Mesenchymal stem cell (in vitro differentiated cells and primary cell): ENCODE data around the gene THTPA.
A peak's percentile ranks its signal among the peaks of the same experiment; 100 is the strongest.

Source experiments
- DNase-seq: peaks from one replicate; pipeline ENCODE4 v3.0.0-alpha.2; 2013
- H2AFZ ChIP-seq: one replicate; pipeline ENCODE4 v1.6.1; 2013; ENCODE audit warnings: low read depth, mild to moderate bottlenecking, control low read depth, inconsistent platforms, low read length, moderate library complexity
- H2AK5ac ChIP-seq: 2 replicates; pipeline ENCODE4 v1.6.1; 2013; ENCODE audit warnings: low read length, moderate library complexity, mild to moderate bottlenecking, inconsistent platforms; ENCODE audit not compliant: severe bottlenecking
- H2BK120ac ChIP-seq: one replicate; pipeline ENCODE4 v1.6.1; 2013; ENCODE audit warnings: low read depth, mild to moderate bottlenecking, inconsistent platforms, low read length, moderate library complexity
- H2BK12ac ChIP-seq, 2 experiments: one replicate each; pipeline ENCODE4 v1.6.1; 2013; ENCODE audit warnings: inconsistent platforms in 2 of 2, low read length in 2 of 2, mild to moderate bottlenecking in 2 of 2, moderate library complexity in 2 of 2, control low read depth in 1 of 2
- H2BK15ac ChIP-seq: one replicate; pipeline ENCODE4 v1.6.1; 2013; ENCODE audit warnings: mild to moderate bottlenecking, low read depth, inconsistent platforms; ENCODE audit not compliant: poor library complexity, severe bottlenecking
- H2BK5ac ChIP-seq: 2 replicates; pipeline ENCODE4 v1.6.1; 2013; ENCODE audit warnings: low read depth, mild to moderate bottlenecking, low read length, control low read depth, inconsistent platforms; ENCODE audit not compliant: poor library complexity, severe bottlenecking
- H3K14ac ChIP-seq, 2 experiments: one replicate each; pipeline ENCODE4 v1.6.1; 2013; ENCODE audit warnings: inconsistent platforms in 2 of 2, low read length in 2 of 2, control low read depth in 1 of 2, mild to moderate bottlenecking in 1 of 2, moderate library complexity in 1 of 2
- H3K18ac ChIP-seq, 2 experiments: one replicate each; pipeline ENCODE4 v1.6.1; 2013; ENCODE audit warnings: inconsistent platforms in 2 of 2, low read length in 2 of 2, control low read depth in 1 of 2, low read depth in 1 of 2, mild to moderate bottlenecking in 1 of 2
- H3K23ac ChIP-seq, 2 experiments: one replicate each; pipeline ENCODE4 v1.6.1; 2013; ENCODE audit warnings: inconsistent platforms in 2 of 2, low read length in 2 of 2, mild to moderate bottlenecking in 2 of 2, moderate library complexity in 2 of 2, control low read depth in 1 of 2
- H3K27ac ChIP-seq: 2 replicates; pipeline ENCODE4 v1.5.1; 2013; ENCODE audit warnings: mild to moderate bottlenecking, moderate library complexity, low read length, control low read depth, inconsistent platforms; ENCODE audit not compliant: poor library complexity, severe bottlenecking
- H3K27me3 ChIP-seq, 2 experiments: 2 replicates each; pipeline versions ENCODE4 v1.6.1 to v1.7.0; 2013; ENCODE audit warnings: low read length in 2 of 2, mild to moderate bottlenecking in 2 of 2, moderate library complexity in 2 of 2, control low read depth in 1 of 2, inconsistent platforms in 1 of 2; ENCODE audit not compliant: control insufficient read depth in 1 of 2, insufficient read depth in 1 of 2
- H3K36me3 ChIP-seq, 2 experiments: 2 replicates each; pipeline versions ENCODE4 v1.6.1 to v1.7.0; 2013; ENCODE audit warnings: low read length in 2 of 2, control low read depth in 1 of 2, inconsistent platforms in 1 of 2, low read depth in 1 of 2, mild to moderate bottlenecking in 1 of 2; ENCODE audit not compliant: insufficient read depth in 2 of 2, control insufficient read depth in 1 of 2
- H3K4ac ChIP-seq, 2 experiments: one replicate each; pipeline ENCODE4 v1.6.1; 2013; ENCODE audit warnings: inconsistent platforms in 2 of 2, low read length in 2 of 2, mild to moderate bottlenecking in 2 of 2, moderate library complexity in 2 of 2, control low read depth in 1 of 2, low read depth in 1 of 2
- H3K4me1 ChIP-seq: 2 replicates; pipeline ENCODE4 v1.6.1; 2013; ENCODE audit warnings: low read depth, low read length, control low read depth; ENCODE audit not compliant: control insufficient read depth, insufficient read depth
- H3K4me2 ChIP-seq: 2 replicates; pipeline ENCODE4 v1.6.1; 2013; ENCODE audit warnings: low read length, mild to moderate bottlenecking, inconsistent platforms; ENCODE audit not compliant: poor library complexity, severe bottlenecking
- H3K4me3 ChIP-seq, 2 experiments: 2 replicates each; pipeline versions ENCODE4 v1.5.1 to v1.7.0; 2013; ENCODE audit warnings: low read length in 2 of 2, mild to moderate bottlenecking in 2 of 2, control low read depth in 1 of 2, low read depth in 1 of 2; ENCODE audit not compliant: insufficient read depth in 1 of 2
- H3K79me1 ChIP-seq: replicated peaks from 2 replicates; pipeline ENCODE4 v1.6.1; 2013; ENCODE audit warnings: mild to moderate bottlenecking, control low read depth, low read length, inconsistent platforms; ENCODE audit not compliant: poor library complexity, severe bottlenecking
- H3K9ac ChIP-seq: 2 replicates; pipeline ENCODE4 v1.7.0; 2013; ENCODE audit warnings: mild to moderate bottlenecking, low read length, moderate library complexity
- H3K9me3 ChIP-seq: 2 replicates; pipeline ENCODE4 v1.7.0; 2013; ENCODE audit warnings: mild to moderate bottlenecking, low read length; ENCODE audit not compliant: control insufficient read depth
- H4K8ac ChIP-seq: one replicate; pipeline ENCODE4 v1.6.1; 2013; ENCODE audit warnings: inconsistent platforms, mild to moderate bottlenecking, low read length, moderate library complexity
- H4K91ac ChIP-seq: one replicate; pipeline ENCODE4 v1.6.1; 2013; ENCODE audit warnings: mild to moderate bottlenecking, low read length, inconsistent platforms
- WGBS: methylation state at CpG from one replicate; pipeline ENCODE4 v1.1.7; 2013; ENCODE audit warnings: mixed read lengths; 5-methylcytosine and 5-hydroxymethylcytosine counted together

The THTPA gene

DNA sequence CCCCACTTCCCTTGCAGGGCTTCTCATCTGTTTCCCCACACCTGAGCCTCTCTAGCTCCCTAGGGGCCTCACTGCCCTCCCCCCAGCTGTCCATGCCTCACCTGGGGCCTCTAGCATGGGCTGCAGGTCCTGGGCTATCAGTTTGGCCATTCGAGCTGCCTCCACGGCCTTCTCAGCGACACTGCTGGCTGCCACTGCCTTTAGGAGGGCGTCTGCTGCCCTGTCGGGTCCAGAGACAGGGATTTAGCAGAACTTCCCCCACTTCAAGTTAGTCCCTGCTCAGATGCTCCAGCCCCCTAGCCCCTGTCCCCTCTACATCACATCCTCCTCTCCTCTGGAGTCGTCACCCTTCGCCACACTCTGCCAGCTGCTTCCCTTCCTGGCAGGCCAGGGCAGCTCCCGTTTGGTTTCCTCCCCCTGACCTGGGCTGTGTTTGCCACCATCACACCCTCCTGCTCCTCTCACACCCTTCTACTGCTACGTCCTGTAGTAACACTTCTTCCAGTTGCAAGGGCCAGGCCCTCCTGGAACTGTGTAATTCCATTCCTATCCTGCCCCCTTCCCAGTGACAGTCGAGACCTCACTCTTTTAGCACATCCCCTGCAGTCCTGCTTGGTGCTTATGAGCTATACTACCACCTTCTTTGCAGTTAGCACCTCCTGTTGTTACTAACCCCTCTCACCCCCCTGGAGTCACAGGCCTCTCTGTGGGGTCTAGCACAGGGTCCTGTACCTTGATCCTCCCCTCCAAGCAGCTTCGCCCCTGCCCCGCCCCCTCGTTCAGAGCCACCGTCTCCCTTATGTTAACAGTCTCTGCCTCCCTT, 15.8 kb downstream of the THTPA start:
- Histone ChIP-seq H3K14ac (peak overlapping the region in 1 of 2 experiments; percentile 71), H3K23ac (no peak overlapping the region), H4K91ac (no peak overlapping the region), H2BK12ac (no peak overlapping the region), H3K9me3 (no peaks in the 10 kb centered on the region), H2AK5ac (no peak overlapping the region), H3K79me1 (peaks cover 4% of the 10 kb centered on the region), H3K27ac (no peak overlapping the region), H4K8ac (no peak overlapping the region), H2BK15ac (no peak overlapping the region), H3K4me1 (peaks cover 14% of the 10 kb centered on the region), H2BK120ac (no peak overlapping the region), H3K36me3 (peaks cover 0 to 2% of the 10 kb centered on the region in 2 experiments), H3K4ac (no peak overlapping the region), H2BK5ac (no peak overlapping the region), H2AFZ (no peak overlapping the region), H3K27me3 (peaks cover 47 to 58% of the 10 kb centered on the region in 2 experiments), H3K18ac (no peak overlapping the region), H3K4me3 (no peak overlapping the region), H3K9ac (no peak overlapping the region), H3K4me2 (no peak overlapping the region)
- DNase-seq, result no peak
- 63% methylated on average over 14 of the region's 14 CpGs for WGBS

DNA sequence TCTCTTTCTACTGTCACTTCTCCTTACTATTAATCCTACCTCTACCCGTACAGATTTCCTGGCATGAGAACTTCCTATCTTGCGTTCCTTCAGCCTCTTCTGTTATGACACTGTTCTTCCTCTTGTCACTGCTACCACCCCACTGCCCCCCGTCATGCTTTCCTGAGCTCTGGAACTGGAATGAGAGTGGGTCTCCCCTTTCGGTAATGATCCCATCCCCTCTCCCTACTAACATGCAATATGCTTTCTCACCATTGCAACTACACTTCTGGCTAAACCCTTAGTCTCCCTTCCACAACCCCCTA, 16.4 kb downstream of the THTPA start:
- no peak overlapping the region for H3K18ac ChIP-seq
- peaks cover 18% of the 10 kb centered on the region for H3K4me1 ChIP-seq
- no peak for DNase-seq
- H2BK120ac ChIP-seq, result no peak overlapping the region
- no peak overlapping the region for H3K4me3 ChIP-seq
- no peak overlapping the region for H3K23ac ChIP-seq
- H2BK12ac ChIP-seq, result no peak overlapping the region
- no peak overlapping the region for H4K8ac ChIP-seq
- H3K79me1 ChIP-seq, result no peaks in the 10 kb centered on the region
- H3K27me3 ChIP-seq, result peaks cover 53 to 62% of the 10 kb centered on the region in 2 experiments
- H3K14ac ChIP-seq, result no peak overlapping the region
- no peak overlapping the region for H3K4me2 ChIP-seq
- no peak overlapping the region for H2AK5ac ChIP-seq
- H2AFZ ChIP-seq, result no peak overlapping the region
- no peak overlapping the region for H2BK5ac ChIP-seq
- no peak overlapping the region for H3K9ac ChIP-seq
- WGBS, result 68% methylated on average over 4 of the region's 4 CpGs
- H3K4ac ChIP-seq, result no peak overlapping the region
- H2BK15ac ChIP-seq, result no peak overlapping the region
- H3K27ac ChIP-seq, result no peak overlapping the region
- peaks cover 0 to 2% of the 10 kb centered on the region in 2 experiments for H3K36me3 ChIP-seq
- no peak overlapping the region for H4K91ac ChIP-seq
- H3K9me3 ChIP-seq, result no peaks in the 10 kb centered on the region

DNA sequence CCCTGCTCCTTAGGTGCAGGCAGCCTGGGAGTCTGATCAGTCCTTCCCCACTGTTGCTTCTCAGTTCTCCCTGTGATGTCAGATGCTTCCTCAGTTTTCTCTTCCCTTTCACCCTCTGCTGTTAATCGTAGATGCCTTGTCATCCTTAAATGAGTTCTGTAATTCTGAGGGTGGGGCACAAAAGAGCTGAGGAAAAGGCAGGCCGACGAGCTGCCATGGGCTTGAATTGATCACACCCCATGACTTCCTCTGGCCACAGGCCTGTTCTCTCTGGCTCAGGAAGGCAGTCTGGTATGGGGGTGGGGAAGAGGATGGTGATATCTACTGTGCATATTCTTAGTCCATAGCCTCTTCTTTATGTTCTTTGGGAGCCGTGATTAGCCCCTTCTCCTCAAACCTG, 16.8 kb downstream of the THTPA start:
- no peak overlapping the region for H2BK15ac ChIP-seq
- no peaks in the 10 kb centered on the region for H3K9me3 ChIP-seq
- H3K4me1 ChIP-seq, result peaks cover 15% of the 10 kb centered on the region
- WGBS, result 57% methylated on average over 4 of the region's 4 CpGs
- no peak overlapping the region for H4K91ac ChIP-seq
- no peak overlapping the region for H2AFZ ChIP-seq
- no peak overlapping the region for H3K27ac ChIP-seq
- peaks cover 0 to 2% of the 10 kb centered on the region in 2 experiments for H3K36me3 ChIP-seq
- no peak overlapping the region for H3K4me3 ChIP-seq
- no peak for DNase-seq
- no peak overlapping the region for H3K4ac ChIP-seq
- no peak overlapping the region for H3K18ac ChIP-seq
- H4K8ac ChIP-seq, result no peak overlapping the region
- H3K4me2 ChIP-seq, result no peak overlapping the region
- H3K27me3 ChIP-seq, result peaks cover 56 to 66% of the 10 kb centered on the region in 2 experiments
- no peak overlapping the region for H2AK5ac ChIP-seq
- H3K79me1 ChIP-seq, result no peaks in the 10 kb centered on the region
- no peak overlapping the region for H2BK12ac ChIP-seq
- H3K23ac ChIP-seq, result no peak overlapping the region
- H3K9ac ChIP-seq, result no peak overlapping the region
- H3K14ac ChIP-seq, result no peak overlapping the region
- no peak overlapping the region for H2BK120ac ChIP-seq
- no peak overlapping the region for H2BK5ac ChIP-seq

DNA sequence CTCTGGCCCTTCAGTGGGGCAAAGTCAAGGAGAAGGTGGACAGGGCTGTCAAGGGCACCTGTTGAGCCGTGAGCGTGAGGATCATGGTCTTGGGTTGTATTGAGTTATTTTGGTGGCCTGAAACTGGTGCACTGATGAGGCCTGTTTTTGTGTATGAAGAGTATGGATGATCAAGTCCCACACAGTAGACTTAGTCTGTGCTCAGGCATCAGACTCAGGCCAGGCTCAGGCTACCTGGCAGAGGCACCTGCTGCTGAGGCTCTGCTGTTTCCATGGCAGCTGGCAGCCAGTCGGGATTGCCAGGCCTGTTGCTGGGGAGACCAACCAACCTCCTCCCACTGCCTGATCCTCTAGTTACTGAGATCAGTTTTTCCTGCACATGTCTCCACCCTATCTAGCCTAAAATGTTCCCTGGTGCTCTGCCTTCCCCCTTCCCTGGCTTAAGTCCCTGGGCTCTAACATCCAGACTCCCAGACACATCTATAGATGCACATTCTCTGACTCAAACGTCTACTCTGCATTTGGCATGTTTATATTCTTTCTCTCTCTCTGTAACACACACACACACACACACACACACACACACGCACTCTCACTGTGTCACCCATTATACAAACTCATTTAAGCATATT, 17.4 kb downstream of the THTPA start:
- Histone ChIP-seq H3K27ac (no peak overlapping the region), H3K18ac (no peak overlapping the region)

More for the DNA sequence above, 17.4 kb downstream of the THTPA start:
- Histone ChIP-seq H2AK5ac (no peak overlapping the region), H3K4me2 (no peak overlapping the region), H3K27me3 (peaks cover 63 to 72% of the 10 kb centered on the region in 2 experiments), H3K4me1 (peaks cover 15% of the 10 kb centered on the region), H2BK15ac (no peak overlapping the region), H3K9me3 (no peaks in the 10 kb centered on the region), H2BK5ac (no peak overlapping the region), H3K23ac (peak overlapping the region in 1 of 2 experiments; percentile 50), H4K91ac (no peak overlapping the region), H3K14ac (no peak overlapping the region), H2AFZ (no peak overlapping the region), H2BK12ac (no peak overlapping the region), H3K9ac (no peak overlapping the region), H3K79me1 (no peaks in the 10 kb centered on the region), H3K4ac (no peak overlapping the region), H3K4me3 (no peak overlapping the region), H4K8ac (no peak overlapping the region), H2BK120ac (no peak overlapping the region), H3K36me3 (peaks cover 0 to 2% of the 10 kb centered on the region in 2 experiments)
- WGBS, result 53% methylated on average over 5 of the region's 5 CpGs
- peak; percentile 26 for DNase-seq
